Chondrocyte (in vitro differentiated cells): ENCODE data around the gene MFAP3. TPM values are rescaled to one million over a fixed set of nuclear protein-coding genes. Genes with fewer than 3 reads are reported as not detected.

Experiments
- DNase-seq: peaks from one replicate; pipeline ENCODE4 v3.0.0; 2021; ENCODE audit warnings: mixed read lengths, low spot score
- H3K27ac Mint-ChIP-seq: one replicate; pipeline ENCODE4 v1.8.0; 2021; ENCODE audit warnings: mild to moderate bottlenecking, moderate library complexity, mixed read lengths; ENCODE audit not compliant: unreplicated experiment
- H3K27me3 Mint-ChIP-seq: 2 replicates; pipeline ENCODE4 v1.8.0; 2021; ENCODE audit warnings: low read depth, mixed read lengths
- H3K36me3 Mint-ChIP-seq: 2 replicates; pipeline ENCODE4 v1.8.0; 2021; ENCODE audit warnings: low read depth, mixed read lengths
- H3K4me1 Mint-ChIP-seq: 2 replicates; pipeline ENCODE4 v1.8.0; 2021; ENCODE audit warnings: low read depth, mild to moderate bottlenecking, mixed read lengths
- H3K4me3 Mint-ChIP-seq: one replicate; pipeline ENCODE4 v1.8.0; 2021; ENCODE audit warnings: mild to moderate bottlenecking, moderate library complexity, mixed read lengths; ENCODE audit not compliant: unreplicated experiment
- H3K9me3 Mint-ChIP-seq: 2 replicates; pipeline ENCODE4 v1.8.0; 2021; ENCODE audit warnings: low read depth, mixed read lengths
- CTCF ChIP-seq: fragments of 200-600 bp; sonication (generic); IDR thresholded peaks from 2 replicates; pipeline ENCODE4 v1.5.0; 2021; ENCODE audit warnings: antibody characterized with exemption, mild to moderate bottlenecking, moderate library complexity
- total RNA-seq: library from RNA; stranded (reverse); gene quantifications from 3 replicates; pipeline ENCODE4 v1.2.1, GENCODE V29; 2021

MFAP3 gene
- total RNA-seq, 1 donor from 2014 or later: 39.4 TPM

- H3K4me3 Mint-ChIP-seq: no peak overlapping the region
- H3K27ac Mint-ChIP-seq: no peak overlapping the region
- H3K4me1 Mint-ChIP-seq: peaks cover 8% of the 10 kb centered on the region
- no peak for DNase-seq
- no peaks in the 10 kb centered on the region for H3K9me3 Mint-ChIP-seq
- no peaks in the 10 kb centered on the region for H3K27me3 Mint-ChIP-seq
- no peaks in the 10 kb centered on the region for H3K36me3 Mint-ChIP-seq
- no peak for TF ChIP-seq CTCF
These were observed 42.5 kb downstream of the MFAP3 start for GRCh38 chr5:154081246-154081645.

GRCh38 chr5:154084062-154084639 is 45.4 kb downstream of the MFAP3 start:
- peaks cover 15% of the 10 kb centered on the region for H3K4me1 Mint-ChIP-seq
- no peak for DNase-seq

GRCh38 chr5:154086146-154086545 is 47.4 kb downstream of the MFAP3 start:
- no peak for TF ChIP-seq CTCF
- no peaks in the 10 kb centered on the region for H3K36me3 Mint-ChIP-seq
- no peaks in the 10 kb centered on the region for H3K27me3 Mint-ChIP-seq
- H3K9me3 Mint-ChIP-seq: no peaks in the 10 kb centered on the region
- peaks cover 15% of the 10 kb centered on the region for H3K4me1 Mint-ChIP-seq
- DNase-seq: no peak
- H3K4me3 Mint-ChIP-seq: no peak overlapping the region
- no peak overlapping the region for H3K27ac Mint-ChIP-seq

More at GRCh38 chr5:154084062-154084639, 45.4 kb downstream of the MFAP3 start:
- Mint-ChIP-seq H3K4me3 (no peak overlapping the region), H3K36me3 (no peaks in the 10 kb centered on the region), H3K9me3 (no peaks in the 10 kb centered on the region), H3K27me3 (no peaks in the 10 kb centered on the region), H3K27ac (no peak overlapping the region)
- no peak for TF ChIP-seq CTCF

- no peak overlapping the region for H3K4me3 Mint-ChIP-seq
- H3K36me3 Mint-ChIP-seq: no peaks in the 10 kb centered on the region
- H3K27me3 Mint-ChIP-seq: no peaks in the 10 kb centered on the region
- DNase-seq: no peak
- H3K4me1 Mint-ChIP-seq: peaks cover 18% of the 10 kb centered on the region
- TF ChIP-seq CTCF: no peak
- no peak overlapping the region for H3K27ac Mint-ChIP-seq
- H3K9me3 Mint-ChIP-seq: no peaks in the 10 kb centered on the region
These were observed 47.9 kb downstream of the MFAP3 start for GRCh38 chr5:154086641-154087040.

GRCh38 chr5:154087260-154087659 is 48.5 kb downstream of the MFAP3 start:
- no peaks in the 10 kb centered on the region for H3K36me3 Mint-ChIP-seq
- no peak overlapping the region for H3K4me3 Mint-ChIP-seq
- TF ChIP-seq CTCF: no peak
- peaks cover 25% of the 10 kb centered on the region for H3K4me1 Mint-ChIP-seq
- DNase-seq: no peak
- no peaks in the 10 kb centered on the region for H3K9me3 Mint-ChIP-seq
- H3K27me3 Mint-ChIP-seq: no peaks in the 10 kb centered on the region
- no peak overlapping the region for H3K27ac Mint-ChIP-seq
